SKM-1 (cell line): ENCODE measurements around the gene ROBO2.

Experiments used
- DNase-seq: peaks from one replicate; lab custom pipeline; 2025; ENCODE audit not compliant: unreplicated experiment; lab: John Stamatoyannopoulos, UW

ROBO2 gene

DNA sequence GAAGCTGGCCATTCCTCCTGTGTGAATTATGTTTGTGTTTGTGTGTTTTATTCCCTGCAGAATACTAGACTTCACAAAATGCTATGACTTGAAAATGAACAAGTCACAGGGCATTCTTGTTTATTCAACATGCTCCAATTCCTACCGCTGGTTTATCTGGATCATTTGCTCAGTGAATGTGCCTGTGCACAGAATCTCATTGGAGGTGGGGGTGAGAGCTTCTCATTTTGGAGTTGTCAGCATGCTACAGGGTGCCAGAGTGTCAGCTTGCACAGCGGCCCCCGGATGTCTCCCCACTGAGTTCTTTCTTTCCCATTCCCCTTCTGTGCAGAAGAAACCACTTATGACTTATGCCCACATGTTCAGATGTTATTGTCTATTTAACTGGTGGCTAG, 428.7 kb downstream of the ROBO2 start:
- DNase-seq: no peak

DNA sequence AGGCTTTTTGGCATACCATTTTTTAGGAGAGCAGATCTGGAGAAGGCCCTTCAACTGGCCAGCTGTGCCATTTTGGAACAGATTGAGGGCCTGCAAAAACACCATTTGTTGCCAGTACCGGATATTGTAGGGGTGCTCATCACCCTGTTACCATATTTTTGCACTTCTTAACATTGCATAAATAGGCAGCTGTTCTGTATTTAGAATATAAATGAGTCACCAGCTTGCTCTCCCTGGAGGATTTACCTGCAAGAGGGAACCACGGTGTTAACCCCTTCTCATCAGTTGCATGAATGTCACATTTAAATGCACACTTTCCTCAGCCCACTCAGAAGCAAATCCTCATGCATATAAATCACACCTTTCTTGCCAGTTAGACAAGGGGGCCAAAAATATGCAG, 435.6 kb downstream of the ROBO2 start:
- no peak for DNase-seq

DNA sequence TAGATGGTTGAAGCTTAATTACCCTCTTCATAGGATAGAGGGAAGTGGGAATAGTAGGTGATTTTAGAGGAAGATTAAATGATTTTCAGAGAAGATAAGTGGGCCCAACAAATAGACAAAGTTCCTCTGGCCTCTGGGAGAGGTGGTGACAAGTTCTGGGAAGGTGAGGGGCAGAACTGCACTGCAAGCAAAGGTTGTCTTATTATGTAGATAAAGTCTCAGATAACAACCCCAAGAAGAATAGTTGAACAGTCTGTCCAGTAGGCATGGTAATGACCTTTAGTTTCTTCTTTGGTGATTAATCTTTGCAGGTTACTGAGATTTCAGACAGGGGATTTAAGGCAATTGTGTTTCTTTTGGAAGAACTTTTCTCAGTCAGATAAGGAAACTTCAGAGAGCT, 439.1 kb downstream of the ROBO2 start:
- no peak for DNase-seq

- DNase-seq: no peak
Observed at GRCh38 chr3:77489216-77489615, 449.3 kb downstream of the ROBO2 start.

DNA sequence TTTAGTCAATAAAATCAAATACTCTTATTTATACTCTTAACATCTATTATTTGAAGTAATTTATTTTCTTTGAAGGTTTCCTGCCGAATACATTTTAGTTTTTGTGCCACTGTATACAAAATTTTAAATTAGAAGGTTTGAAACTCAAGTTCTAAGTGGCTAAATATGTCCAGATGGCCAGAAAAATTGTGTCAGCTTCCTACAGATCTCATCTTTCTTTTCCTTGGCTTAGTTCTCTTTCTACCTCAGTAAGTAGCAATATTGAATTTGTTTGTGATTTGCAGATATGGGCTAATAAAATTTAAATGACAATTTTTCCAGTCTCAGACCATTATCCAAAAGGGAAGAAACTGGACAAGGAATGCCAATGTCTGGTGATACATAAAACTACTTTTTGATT, 452.1 kb downstream of the ROBO2 start:
- no peak for DNase-seq

- DNase-seq: no peak
Observed at GRCh38 chr3:77500721-77501120, 460.8 kb downstream of the ROBO2 start.

DNA sequence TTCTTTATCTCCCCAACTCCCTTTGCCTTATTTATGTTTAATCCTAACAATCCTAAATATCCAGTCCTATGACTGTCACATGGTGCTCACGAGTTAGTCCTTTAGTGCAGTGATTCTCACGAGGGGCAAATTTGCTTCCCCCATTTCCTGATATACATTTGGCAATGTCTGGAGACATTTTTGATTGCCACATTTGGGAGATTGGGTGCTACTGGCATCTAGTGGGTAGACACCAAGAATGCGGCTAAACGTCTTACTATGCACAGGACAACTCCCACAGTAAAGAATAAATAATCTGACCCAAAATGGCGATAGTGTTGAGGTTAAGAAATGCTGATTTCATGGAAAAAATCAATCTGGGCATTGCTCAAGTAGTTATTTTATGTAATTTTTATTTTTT, 466.5 kb downstream of the ROBO2 start:
- no peak for DNase-seq

- no peak for DNase-seq
Observed at GRCh38 chr3:77513542-77513941, 473.6 kb downstream of the ROBO2 start.

- DNase-seq: no peak
Observed at GRCh38 chr3:77514766-77515165, 474.9 kb downstream of the ROBO2 start.

DNA sequence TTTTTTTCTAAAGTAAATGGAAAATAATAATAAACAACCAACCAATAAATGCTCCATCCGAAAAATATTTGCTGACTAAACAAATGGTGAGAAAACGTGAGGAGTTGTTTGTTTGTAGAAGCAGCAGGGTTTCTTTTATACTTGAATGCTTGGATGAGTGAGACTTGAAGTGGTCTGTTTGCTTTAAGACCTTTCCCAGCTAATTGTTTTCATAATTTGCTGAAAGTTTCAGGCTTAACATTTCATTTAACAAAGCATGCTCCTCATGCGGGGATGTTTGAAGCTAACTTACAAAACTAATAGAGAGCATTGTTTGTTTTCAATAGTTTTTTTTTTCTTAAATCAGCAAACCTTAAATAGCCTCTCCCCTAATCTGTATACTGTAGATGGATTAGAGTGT, 484.6 kb downstream of the ROBO2 start:
- DNase-seq: no peak

DNA sequence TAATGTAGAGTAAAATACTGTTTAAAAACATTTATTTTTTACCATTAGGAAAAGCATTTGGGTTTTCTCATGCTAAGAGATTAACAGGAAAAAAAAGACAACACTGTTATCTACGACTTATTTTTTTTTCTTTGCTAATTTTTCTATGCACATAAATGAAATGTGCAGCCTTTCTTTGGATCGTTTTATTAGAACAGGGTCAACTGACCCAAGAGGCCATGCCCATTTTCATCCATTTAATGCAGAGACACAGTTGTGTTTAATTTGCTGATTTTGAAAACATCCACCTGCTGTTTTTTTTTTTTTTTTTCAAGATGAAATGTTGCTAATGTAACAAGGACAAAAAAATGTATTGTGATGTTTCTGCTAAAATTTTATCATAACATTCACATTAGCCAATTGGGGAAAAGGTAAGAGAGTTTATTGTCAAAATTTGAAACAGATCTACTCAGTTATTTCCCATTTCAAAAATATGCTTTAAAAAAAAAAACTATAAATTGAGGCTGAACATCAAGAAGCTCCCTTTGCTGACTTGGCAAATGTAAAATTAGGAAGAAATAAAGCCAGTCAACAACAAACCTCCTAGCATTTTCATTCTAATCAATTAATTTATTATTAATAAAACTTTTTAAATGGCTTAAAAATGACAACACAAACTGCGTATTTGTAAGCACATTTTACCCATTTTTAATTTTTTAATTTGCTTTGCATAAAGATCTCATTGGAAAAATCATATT, 485.2 kb downstream of the ROBO2 start:
- no peak for DNase-seq

DNA sequence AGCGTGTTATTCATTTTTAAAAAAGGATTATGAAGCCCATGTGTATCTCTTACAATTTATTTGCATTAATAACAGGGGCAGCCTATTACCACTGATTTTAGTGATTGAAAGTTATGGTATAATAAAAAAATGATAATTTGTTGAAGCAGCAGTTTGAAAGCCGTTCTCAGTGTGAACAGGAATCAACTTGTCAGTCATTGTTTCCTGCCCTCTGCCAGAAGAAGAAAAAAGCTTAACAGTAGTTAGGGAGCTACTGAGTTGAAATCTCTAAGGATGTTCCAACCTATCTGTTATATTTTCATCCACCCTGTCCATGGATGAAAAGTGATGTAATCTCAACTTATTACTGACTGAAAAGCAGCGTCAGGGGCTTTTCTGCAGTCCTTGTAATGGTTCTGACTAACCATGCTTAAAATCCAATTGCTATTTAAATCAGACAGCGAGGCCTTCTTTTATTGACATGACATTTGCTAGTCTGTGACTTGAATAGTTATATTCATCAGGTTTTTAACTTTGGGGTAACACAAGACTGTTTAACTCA, 486.7 kb downstream of the ROBO2 start:
- no peak for DNase-seq

DNA sequence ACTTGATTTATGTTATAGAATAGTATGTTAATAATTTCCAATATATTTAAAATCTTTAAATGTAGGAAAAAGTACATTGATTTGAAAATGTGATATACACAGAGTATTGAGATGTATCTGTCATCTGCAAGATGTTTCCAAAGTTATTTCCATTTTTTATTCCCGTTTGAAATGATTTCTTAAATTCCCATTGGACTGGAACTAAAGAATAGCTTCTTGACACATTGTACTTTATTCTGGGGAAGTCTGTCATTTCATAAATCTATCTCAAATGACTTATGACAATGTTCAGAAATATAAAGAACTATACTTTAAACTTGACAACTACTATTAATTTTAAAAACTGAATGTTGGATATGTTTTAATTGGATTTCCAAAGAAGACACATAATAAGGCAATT, 489.6 kb downstream of the ROBO2 start:
- no peak for DNase-seq

- DNase-seq: no peak
Observed at GRCh38 chr3:77530870-77531269, 491.0 kb downstream of the ROBO2 start.

GRCh38 chr3:77535116-77535515, 495.2 kb downstream of the ROBO2 start:
- no peak for DNase-seq

DNA sequence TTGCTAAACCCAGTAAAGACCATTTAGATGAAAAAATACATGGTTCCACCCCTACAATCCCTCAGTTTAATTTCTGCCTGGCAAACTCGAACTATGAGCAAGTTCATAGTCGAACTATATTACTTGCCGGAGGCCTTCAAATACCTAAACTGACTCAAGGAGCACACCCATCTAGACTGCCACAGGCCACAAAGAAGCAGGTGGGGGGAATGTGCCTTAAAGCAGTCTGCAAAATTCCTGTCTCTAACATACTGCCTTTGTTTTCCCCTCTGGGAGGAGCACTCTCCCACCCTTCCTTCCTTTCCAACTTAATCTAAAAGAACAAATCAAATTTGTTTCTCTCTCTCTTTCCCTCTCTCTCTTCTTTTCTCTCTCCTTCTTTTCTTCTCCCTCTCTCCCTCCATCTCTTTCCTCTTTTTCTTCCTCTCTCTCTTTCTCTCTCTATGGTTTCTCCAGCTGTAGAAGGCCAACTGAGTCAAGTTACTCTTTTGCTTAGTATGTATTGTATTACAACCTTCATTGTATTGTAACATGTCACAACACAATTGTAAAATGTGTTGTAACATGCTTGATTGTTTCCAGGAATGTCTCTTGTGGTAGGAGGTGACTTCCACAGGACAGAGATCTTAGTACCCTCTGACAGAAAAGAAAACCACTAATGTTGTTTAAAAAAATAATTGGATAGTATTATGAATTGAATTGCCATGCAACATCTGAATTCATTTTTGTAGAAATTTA, 496.3 kb downstream of the ROBO2 start:
- no peak for DNase-seq

DNA sequence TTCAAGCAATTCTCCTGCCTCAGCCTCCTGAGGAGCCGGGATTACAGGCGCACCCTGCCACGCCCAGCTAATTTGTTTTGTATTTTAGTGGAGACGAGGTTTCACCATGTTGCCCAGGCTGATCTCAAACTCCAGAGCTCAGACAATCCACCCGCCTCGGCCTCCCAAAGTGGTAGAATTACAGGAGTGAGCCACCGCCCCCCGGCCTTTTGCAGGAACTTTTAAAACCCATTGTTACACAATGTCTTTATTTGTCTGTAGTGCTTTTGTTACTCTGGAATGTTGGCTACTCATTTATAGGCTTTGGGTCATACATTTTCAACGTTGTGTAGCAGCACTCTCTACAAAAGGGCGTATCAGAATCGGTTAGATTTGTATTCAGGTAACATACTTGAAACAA, 499.1 kb downstream of the ROBO2 start:
- DNase-seq: no peak

DNA sequence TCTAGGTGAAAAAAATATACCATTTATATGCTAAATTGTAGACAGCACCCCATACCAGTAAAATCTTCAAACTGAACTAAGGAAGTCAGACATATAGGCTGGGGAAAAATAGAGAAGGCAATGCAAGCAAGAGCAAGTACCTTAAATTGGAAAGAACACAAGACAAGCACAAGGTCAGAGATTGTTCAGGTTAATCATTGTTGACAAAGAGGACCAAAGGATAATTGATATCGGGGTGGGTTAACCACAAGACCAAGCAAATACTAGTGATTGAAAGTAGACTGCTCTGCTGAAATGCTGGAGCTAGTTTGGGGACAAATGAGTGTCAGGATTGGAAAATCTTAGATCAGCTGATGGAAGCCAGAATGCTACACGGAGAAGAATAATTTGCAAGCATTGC, 499.8 kb downstream of the ROBO2 start:
- no peak for DNase-seq

DNA sequence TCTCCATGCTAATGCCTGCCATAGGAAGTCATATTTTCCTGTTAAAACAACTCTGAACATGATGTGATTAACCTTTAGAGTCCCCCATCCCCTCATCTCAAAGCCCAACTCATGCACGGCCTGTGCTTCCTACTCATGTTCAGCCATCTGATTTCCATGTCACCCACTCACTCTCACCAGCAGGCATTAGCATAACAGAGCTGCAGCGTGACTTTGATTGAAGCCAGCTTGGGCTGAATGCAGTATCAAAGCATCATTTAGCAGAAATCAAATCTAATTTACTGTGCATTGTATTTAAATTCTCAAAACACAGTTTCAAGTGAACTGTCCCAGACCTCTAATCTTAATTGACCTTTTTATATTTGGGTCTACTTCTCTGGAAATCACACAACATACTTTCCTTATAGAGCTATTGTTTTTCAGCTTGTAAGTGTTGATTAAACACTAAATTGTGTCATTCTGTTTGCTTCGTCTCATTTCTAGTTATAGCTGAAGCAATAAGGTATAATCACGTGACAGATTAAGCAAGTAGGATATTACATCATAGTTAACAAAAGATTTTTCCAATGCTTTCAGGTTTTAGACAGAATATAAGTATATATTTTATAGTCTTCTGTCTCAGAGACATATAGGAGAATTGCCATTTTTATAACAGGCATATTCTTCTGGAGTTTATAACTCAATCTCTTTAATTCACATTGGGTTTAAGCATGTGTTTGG, 501.5 kb downstream of the ROBO2 start:
- no peak for DNase-seq

DNA sequence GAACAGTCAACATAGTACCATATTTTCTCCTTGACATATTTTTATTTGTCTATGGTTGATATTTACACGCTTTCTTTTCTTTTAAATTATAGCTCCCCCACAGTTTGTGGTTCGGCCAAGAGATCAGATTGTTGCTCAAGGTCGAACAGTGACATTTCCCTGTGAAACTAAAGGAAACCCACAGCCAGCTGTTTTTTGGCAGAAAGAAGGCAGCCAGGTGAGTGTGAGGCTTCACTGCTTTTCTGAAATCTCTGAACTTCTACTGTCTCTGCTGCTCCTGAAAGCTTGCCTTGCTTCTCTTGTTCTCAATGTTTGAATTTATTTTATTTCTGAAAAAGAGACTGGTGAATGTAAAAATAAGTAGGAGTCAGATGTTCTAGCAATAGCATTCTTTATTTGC, 506.3 kb downstream of the ROBO2 start:
- DNase-seq: no peak

- DNase-seq: no peak
Observed at GRCh38 chr3:77549034-77549433, 509.1 kb downstream of the ROBO2 start.

DNA sequence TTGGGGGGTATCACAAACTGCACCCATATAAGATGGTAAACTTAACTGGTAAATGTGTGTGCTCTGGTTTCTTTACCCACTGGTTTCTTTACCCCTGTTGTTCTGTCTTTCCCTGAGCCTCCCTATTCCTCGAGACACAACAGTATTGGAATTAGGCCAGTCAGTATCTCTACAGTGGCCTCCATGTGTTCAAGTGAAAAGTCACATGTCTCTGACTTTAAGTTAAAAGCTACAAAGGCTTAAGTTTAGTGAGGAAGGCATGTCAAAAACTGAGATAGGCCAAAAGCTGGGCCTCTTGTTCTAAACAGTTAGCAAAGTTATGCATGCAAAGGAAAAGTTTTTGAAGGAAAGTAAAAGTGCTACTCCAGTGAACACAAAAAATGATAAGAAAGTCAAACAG, 513.3 kb downstream of the ROBO2 start:
- no peak for DNase-seq
